GM23248 (cell line): Measurements from ENCODE around the gene XRN1. TPM values are rescaled to one million over a fixed set of nuclear protein-coding genes. Genes with fewer than 3 reads are reported as not detected.

Source experiments
- DNase-seq: peaks from one replicate; pipeline ENCODE4 v3.0.0-alpha.2; 2015
- H2AFZ ChIP-seq: fragments of 200-600 bp; sonication (generic); 2 replicates; pipeline ENCODE4 v1.6.1; 2016; ENCODE audit warnings: antibody characterized with exemption
- H3F3A ChIP-seq: fragments of 200-600 bp; sonication (generic); 2 replicates; pipeline ENCODE4 v1.6.1; 2016; ENCODE audit warnings: mild to moderate bottlenecking, antibody characterized with exemption, mixed run types; ENCODE audit not compliant: insufficient read depth
- H3K27ac ChIP-seq: fragments of 200-600 bp; sonication (generic); 2 replicates; pipeline ENCODE4 v1.5.1; 2016; ENCODE audit warnings: mild to moderate bottlenecking
- H3K27me3 ChIP-seq: fragments of 200-600 bp; sonication (generic); replicated peaks from 2 replicates; pipeline ENCODE4 v1.6.1; 2016; ENCODE audit warnings: mild to moderate bottlenecking; ENCODE audit not compliant: insufficient read depth
- H3K36me3 ChIP-seq: fragments of 200-600 bp; sonication (generic); 2 replicates; pipeline ENCODE4 v1.6.1; 2016; ENCODE audit warnings: low read depth, mild to moderate bottlenecking
- H3K4me1 ChIP-seq: fragments of 200-600 bp; sonication (generic); 2 replicates; pipeline ENCODE4 v1.6.1; 2016; ENCODE audit warnings: mild to moderate bottlenecking; ENCODE audit not compliant: insufficient read depth
- H3K4me2 ChIP-seq: fragments of 200-600 bp; sonication (generic); one replicate; pipeline ENCODE4 v1.6.1; 2016; ENCODE audit warnings: mild to moderate bottlenecking; ENCODE audit not compliant: unreplicated experiment
- H3K4me3 ChIP-seq: fragments of 200-600 bp; sonication (generic); 2 replicates; pipeline ENCODE4 v1.5.1; 2016; ENCODE audit warnings: mild to moderate bottlenecking
- H3K79me2 ChIP-seq: fragments of 200-600 bp; sonication (generic); 2 replicates; pipeline ENCODE4 v1.6.1; 2016; ENCODE audit warnings: mild to moderate bottlenecking; ENCODE audit not compliant: insufficient read depth
- H3K9ac ChIP-seq: fragments of 200-600 bp; sonication (generic); 2 replicates; pipeline ENCODE4 v1.6.1; 2016; ENCODE audit warnings: mild to moderate bottlenecking
- H3K9me2 ChIP-seq: fragments of 200-600 bp; sonication (generic); 2 replicates; pipeline ENCODE4 v1.6.1; 2016; ENCODE audit warnings: mixed run types, mild to moderate bottlenecking, moderate library complexity; ENCODE audit not compliant: insufficient read depth
- H3K9me3 ChIP-seq: fragments of 200-600 bp; sonication (generic); one replicate; pipeline ENCODE4 v1.6.1; 2017; ENCODE audit warnings: low read depth
- H4K20me1 ChIP-seq: fragments of 200-600 bp; sonication (generic); 2 replicates; pipeline ENCODE4 v1.6.0; 2016; ENCODE audit not compliant: insufficient read depth
- EZH2 ChIP-seq: fragments of 200-600 bp; sonication (generic); IDR thresholded peaks from 2 replicates; pipeline ENCODE4 v1.6.1; 2018; ENCODE audit warnings: antibody characterized with exemption, mild to moderate bottlenecking; ENCODE audit not compliant: insufficient read depth, poor library complexity, severe bottlenecking
- EZH2phosphoT487 ChIP-seq: fragments of 200-600 bp; sonication (generic); IDR thresholded peaks from 2 replicates; pipeline ENCODE4 v1.6.1; 2018; ENCODE audit warnings: antibody characterized with exemption, moderate library complexity, mild to moderate bottlenecking, low read depth; ENCODE audit not compliant: insufficient read depth
- WGBS, 2 experiments: methylation state at CpG; one replicate each; pipeline ENCODE4 v1.1.6; 2015 to 2017; ENCODE audit warnings: low lambda C conversion rate in 2 of 2, low coverage in 1 of 2; ENCODE audit errors: missing lambda C conversion rate in 2 of 2; 5-methylcytosine and 5-hydroxymethylcytosine counted together
- in situ Hi-C: fragments of 300-500 bp; cut with MboI; formaldehyde crosslinking; loops from 2 replicates; pipeline ENCODE4 v1.15.0; 2020
- polyA plus RNA-seq: library from polyadenylated mRNA; unstranded; fragments of >200 nt; fragmentation: Nextera tagmentation; extraction: Ambion mirVana; gene quantifications from 2 replicates; pipeline ENCODE4 v1.2.1, GENCODE V29; 2016
- total RNA-seq: library from RNA; depleted of rRNA; stranded (reverse); fragments of >200 nt; shearing (Covaris generic); gene quantifications from 2 replicates; pipeline ENCODE4 v1.2.3, GENCODE V29; 2014

Gene XRN1
- total and polyA plus RNA-seq, 2 experiments from 2014 or later: 17.5 to 35.0 TPM

- no peaks in the 10 kb centered on the region for H3K9me3 ChIP-seq
- H3K27me3 ChIP-seq: no peaks in the 10 kb centered on the region
- no peak overlapping the region for H2AFZ ChIP-seq
- WGBS, 2 experiments: 94 to 98% methylated on average over 1 of the region's 1 CpG
- H3K36me3 ChIP-seq: no peaks in the 10 kb centered on the region
- no peak overlapping the region for H3K27ac ChIP-seq
- H3K79me2 ChIP-seq: no peaks in the 10 kb centered on the region
- H3K9me2 ChIP-seq: no peaks in the 10 kb centered on the region
- peak; percentile 33 for DNase-seq
- no peak for TF ChIP-seq EZH2
- H4K20me1 ChIP-seq: no peaks in the 10 kb centered on the region
- peak overlapping the region; percentile 42 for H3K4me2 ChIP-seq
- in situ Hi-C loops: no loop called here
- H3F3A ChIP-seq: peaks cover 28% of the 10 kb centered on the region
- no peak overlapping the region for H3K4me3 ChIP-seq
- H3K9ac ChIP-seq: no peak overlapping the region
- H3K4me1 ChIP-seq: peaks cover 32% of the 10 kb centered on the region
These were observed 172.9 kb downstream of the XRN1 start for GRCh38 chr3:142274908-142275307.

- Histone ChIP-seq H3F3A (peaks cover 28% of the 10 kb centered on the region), H3K27ac (no peak overlapping the region), H4K20me1 (no peaks in the 10 kb centered on the region), H3K79me2 (no peaks in the 10 kb centered on the region), H3K4me2 (no peak overlapping the region), H3K9me3 (no peaks in the 10 kb centered on the region), H3K27me3 (no peaks in the 10 kb centered on the region), H3K36me3 (no peaks in the 10 kb centered on the region), H3K4me3 (no peak overlapping the region), H3K4me1 (peaks cover 35% of the 10 kb centered on the region), H3K9ac (no peak overlapping the region), H3K9me2 (no peaks in the 10 kb centered on the region), H2AFZ (no peak overlapping the region)
- no peak for DNase-seq
- in situ Hi-C loops: no loop called here
- TF ChIP-seq EZH2phosphoT487: no peak
- TF ChIP-seq EZH2: no peak
These were observed 174.3 kb downstream of the XRN1 start for GRCh38 chr3:142273501-142273900.

GRCh38 chr3:142272200-142272891 lies 175.5 kb downstream of the XRN1 start:
- H3K4me3 ChIP-seq: no peak overlapping the region

GRCh38 chr3:142270407-142270806 lies 177.4 kb downstream of the XRN1 start:
- no peak overlapping the region for H3K9ac ChIP-seq
- no peak overlapping the region for H3K27ac ChIP-seq
- 76 to 84% methylated on average over 3 of the region's 3 CpGs for WGBS, 2 experiments
- no peaks in the 10 kb centered on the region for H3K79me2 ChIP-seq
- H3K4me3 ChIP-seq: no peak overlapping the region
- no peak overlapping the region for H2AFZ ChIP-seq
- H3K4me1 ChIP-seq: peaks cover 18% of the 10 kb centered on the region
- DNase-seq: no peak
- H3K4me2 ChIP-seq: no peak overlapping the region
- H3K9me2 ChIP-seq: no peaks in the 10 kb centered on the region
- in situ Hi-C loops: no loop called here
- peaks cover 13% of the 10 kb centered on the region for H3F3A ChIP-seq
- TF ChIP-seq EZH2phosphoT487: no peak
- no peaks in the 10 kb centered on the region for H4K20me1 ChIP-seq
- H3K27me3 ChIP-seq: no peaks in the 10 kb centered on the region
- H3K9me3 ChIP-seq: no peaks in the 10 kb centered on the region
- no peaks in the 10 kb centered on the region for H3K36me3 ChIP-seq

More at GRCh38 chr3:142272200-142272891, 175.5 kb downstream of the XRN1 start:
- Histone ChIP-seq H3K27me3 (no peaks in the 10 kb centered on the region), H2AFZ (no peak overlapping the region), H3F3A (peaks cover 22% of the 10 kb centered on the region), H3K9me2 (no peaks in the 10 kb centered on the region), H3K9ac (no peak overlapping the region), H3K9me3 (no peaks in the 10 kb centered on the region), H3K36me3 (no peaks in the 10 kb centered on the region), H3K4me2 (no peak overlapping the region), H3K4me1 (peaks cover 32% of the 10 kb centered on the region), H4K20me1 (no peaks in the 10 kb centered on the region), H3K27ac (no peak overlapping the region), H3K79me2 (no peaks in the 10 kb centered on the region)
- 92 to 94% methylated on average over 8 of the region's 8 CpGs for WGBS, 2 experiments
- in situ Hi-C loops: no loop called here
- TF ChIP-seq EZH2 (no peak), EZH2phosphoT487 (no peak)
- no peak for DNase-seq

- Histone ChIP-seq H3K4me1 (peaks cover 12% of the 10 kb centered on the region), H3K9me3 (no peaks in the 10 kb centered on the region), H3K4me3 (no peak overlapping the region), H4K20me1 (no peaks in the 10 kb centered on the region), H3K4me2 (no peak overlapping the region), H3K79me2 (no peaks in the 10 kb centered on the region), H2AFZ (0 out of 2 replicates have a peak overlapping the region, but pooled peaks have one; percentile 1), H3K27me3 (no peaks in the 10 kb centered on the region), H3K27ac (no peak overlapping the region), H3K9ac (no peak overlapping the region), H3K9me2 (no peaks in the 10 kb centered on the region), H3K36me3 (no peaks in the 10 kb centered on the region), H3F3A (0 out of 2 replicates have a peak, but pooled peaks cover 7% of the 10 kb centered on the region)
- in situ Hi-C loops: no loop called here
- 46 to 48% methylated on average over 1 of the region's 1 CpG for WGBS, 2 experiments
- DNase-seq: peak; percentile 13
- TF ChIP-seq EZH2 (no peak), EZH2phosphoT487 (no peak)
These were observed 178.1 kb downstream of the XRN1 start for GRCh38 chr3:142269767-142270166.
